ENCODE results near the gene NR5A1.

Gene NR5A1

GRCh38 chr9:124472770-124473169 lies 34.4 kb downstream of the NR5A1 start:
- Histone ChIP-seq H3K79me2 (ENCODE audit: insufficient read depth, low read length) (no peaks in the 10 kb centered on the region), H3K9me2 (replicated peaks; ENCODE audit: insufficient read depth, low read length) (no peaks in the 10 kb centered on the region), H3K9ac (ENCODE audit: low read length) (no peak overlapping the region), H3F3A (ENCODE audit: insufficient read depth) (no peaks in the 10 kb centered on the region), H2AFZ (ENCODE audit: low read depth, low read length, severe bottlenecking) (no peak overlapping the region), H3K4me2 (ENCODE audit: low read depth, low read length, poor library complexity, severe bottlenecking) (no peak overlapping the region), H3K9me3 (ENCODE audit: insufficient read depth, low read length) (no peaks in the 10 kb centered on the region), H3K36me3 (ENCODE audit: low read length) (no peaks in the 10 kb centered on the region), H3K4me3 (ENCODE audit: insufficient read depth, low read length, poor library complexity, severe bottlenecking) (no peak overlapping the region), H3K27me3 (ENCODE audit: low read length) (no peaks in the 10 kb centered on the region), H3K27ac (ENCODE audit: low read depth, low read length) (no peak overlapping the region), H4K20me1 (ENCODE audit: low read depth, low read length) (no peaks in the 10 kb centered on the region)
- TF ChIP-seq EZH2phosphoT487 (conservative IDR thresholded peaks at IDR 0.05; ENCODE audit: low read length) (no peak), CTCF (IDR thresholded peaks at IDR 0.05; ENCODE audit: insufficient read depth, low read length, poor library complexity, severe bottlenecking) (no peak)

- H3K4me3 ChIP-seq (ENCODE audit: insufficient read depth, low read length, poor library complexity, severe bottlenecking) = no peak overlapping the region
- H2AFZ ChIP-seq (ENCODE audit: low read depth, low read length, severe bottlenecking) = no peak overlapping the region
- H3K9ac ChIP-seq (ENCODE audit: low read length) = no peak overlapping the region
- H3K36me3 ChIP-seq (ENCODE audit: low read length) = no peaks in the 10 kb centered on the region
- H3K9me3 ChIP-seq (ENCODE audit: insufficient read depth, low read length) = no peaks in the 10 kb centered on the region
- no peaks in the 10 kb centered on the region for H3F3A ChIP-seq (ENCODE audit: insufficient read depth)
- TF ChIP-seq CTCF (IDR thresholded peaks at IDR 0.05; ENCODE audit: insufficient read depth, low read length, poor library complexity, severe bottlenecking) (no peak), EZH2phosphoT487 (conservative IDR thresholded peaks at IDR 0.05; ENCODE audit: low read length) (no peak)
- H3K9me2 ChIP-seq (replicated peaks; ENCODE audit: insufficient read depth, low read length) = no peaks in the 10 kb centered on the region
- H3K4me2 ChIP-seq (ENCODE audit: low read depth, low read length, poor library complexity, severe bottlenecking) = no peak overlapping the region
- H3K27me3 ChIP-seq (ENCODE audit: low read length) = no peaks in the 10 kb centered on the region
- no peaks in the 10 kb centered on the region for H3K79me2 ChIP-seq (ENCODE audit: insufficient read depth, low read length)
- no peak overlapping the region for H3K27ac ChIP-seq (ENCODE audit: low read depth, low read length)
- no peaks in the 10 kb centered on the region for H4K20me1 ChIP-seq (ENCODE audit: low read depth, low read length)
Measured at GRCh38 chr9:124471761-124472160, 35.4 kb downstream of the NR5A1 start.

GRCh38 chr9:124470726-124471125 lies 36.5 kb downstream of the NR5A1 start:
- Histone ChIP-seq H3K27ac (ENCODE audit: low read depth, low read length) (no peak overlapping the region), H4K20me1 (ENCODE audit: low read depth, low read length) (no peaks in the 10 kb centered on the region), H3K27me3 (ENCODE audit: low read length) (no peaks in the 10 kb centered on the region), H3K9me2 (replicated peaks; ENCODE audit: insufficient read depth, low read length) (no peaks in the 10 kb centered on the region), H3K36me3 (ENCODE audit: low read length) (no peaks in the 10 kb centered on the region), H2AFZ (ENCODE audit: low read depth, low read length, severe bottlenecking) (no peak overlapping the region), H3K9me3 (ENCODE audit: insufficient read depth, low read length) (no peaks in the 10 kb centered on the region), H3K4me2 (ENCODE audit: low read depth, low read length, poor library complexity, severe bottlenecking) (no peak overlapping the region), H3F3A (ENCODE audit: insufficient read depth) (no peaks in the 10 kb centered on the region), H3K9ac (ENCODE audit: low read length) (no peak overlapping the region), H3K79me2 (ENCODE audit: insufficient read depth, low read length) (no peaks in the 10 kb centered on the region), H3K4me3 (ENCODE audit: insufficient read depth, low read length, poor library complexity, severe bottlenecking) (no peak overlapping the region)
- TF ChIP-seq CTCF (IDR thresholded peaks at IDR 0.05; ENCODE audit: insufficient read depth, low read length, poor library complexity, severe bottlenecking) (no peak), EZH2phosphoT487 (conservative IDR thresholded peaks at IDR 0.05; ENCODE audit: low read length) (no peak)
